ENCODE data around the gene HDAC4. TPM values are rescaled to one million over a fixed set of nuclear protein-coding genes. Genes with fewer than 3 reads are reported as not detected.
A peak's percentile ranks its signal among the peaks of the same experiment; 100 is the strongest.

HDAC4 gene
- total and polyA plus RNA-seq, 3 donors from 2014 or later, result 29.0 to 67.5 (median 58.7) TPM

GRCh38 chr2:239235311-239235710 is 165.5 kb downstream of the HDAC4 start:
- 81 to 95% methylated on average over 8 to 11 of the region's 11 CpGs for WGBS, 2 donors
- peaks cover 17% of the 10 kb centered on the region for H3K4me1 ChIP-seq
- no peak overlapping the region for H3K27ac ChIP-seq
- no peaks in the 10 kb centered on the region for H3K9me3 ChIP-seq
- no peaks in the 10 kb centered on the region for H3K27me3 ChIP-seq
- no peak for DNase-seq
- no peaks in the 10 kb centered on the region for H3K36me3 ChIP-seq (ENCODE audit: low read depth, missing control alignments)
- TF ChIP-seq CTCF (IDR thresholded peaks at IDR 0.05), result no peak
- TF ChIP-seq POLR2A (IDR thresholded peaks at IDR 0.05), result no peak
- no peak overlapping the region for H3K4me3 ChIP-seq
- intact Hi-C loops (cut with DNase I; ENCODE audit: low total_unique reads), result no loop called here

GRCh38 chr2:239234191-239235175 is 166.3 kb downstream of the HDAC4 start:
- no peak overlapping the region for H3K4me3 ChIP-seq
- peak; percentile 15 for DNase-seq
- no peaks in the 10 kb centered on the region for H3K27me3 ChIP-seq
- 86% methylated on average over 22 of the region's 22 CpGs for WGBS, 2 donors
- H3K9me3 ChIP-seq, result no peaks in the 10 kb centered on the region
- H3K4me1 ChIP-seq, result peaks cover 9% of the 10 kb centered on the region
- intact Hi-C loops (cut with DNase I; ENCODE audit: low total_unique reads), result no loop called here
- TF ChIP-seq CTCF (IDR thresholded peaks at IDR 0.05) (no peak), POLR2A (IDR thresholded peaks at IDR 0.05) (no peak)
- no peak overlapping the region for H3K27ac ChIP-seq
- no peaks in the 10 kb centered on the region for H3K36me3 ChIP-seq (ENCODE audit: low read depth, missing control alignments)

- no peaks in the 10 kb centered on the region for H3K9me3 ChIP-seq
- no peaks in the 10 kb centered on the region for H3K4me1 ChIP-seq
- no peak overlapping the region for H3K27ac ChIP-seq
- H3K36me3 ChIP-seq (ENCODE audit: low read depth, missing control alignments), result no peaks in the 10 kb centered on the region
- no peaks in the 10 kb centered on the region for H3K27me3 ChIP-seq
- TF ChIP-seq CTCF (IDR thresholded peaks at IDR 0.05) (no peak), POLR2A (IDR thresholded peaks at IDR 0.05) (no peak)
- H3K4me3 ChIP-seq, result no peak overlapping the region
- no peak for DNase-seq
- intact Hi-C loops (cut with DNase I; ENCODE audit: low total_unique reads), result no loop called here
- 87 to 92% methylated on average over 6 of the region's 6 CpGs for WGBS, 2 donors
Observed at GRCh38 chr2:239233576-239233975, 167.2 kb downstream of the HDAC4 start.

- Histone ChIP-seq H3K9me3 (no peaks in the 10 kb centered on the region), H3K27me3 (no peaks in the 10 kb centered on the region), H3K27ac (no peak overlapping the region), H3K4me1 (peaks cover 11% of the 10 kb centered on the region), H3K4me3 (no peak overlapping the region), H3K36me3 (ENCODE audit: low read depth, missing control alignments) (no peaks in the 10 kb centered on the region)
- no peak for TF ChIP-seq POLR2A (IDR thresholded peaks at IDR 0.05)
- no peak for TF ChIP-seq CTCF (IDR thresholded peaks at IDR 0.05)
- DNase-seq, result no peak
- WGBS, 2 donors, result 85 to 99% methylated on average over 6 of the region's 6 CpGs
- intact Hi-C loops (cut with DNase I; ENCODE audit: low total_unique reads), result no loop called here
Observed at GRCh38 chr2:239232195-239232578, 168.6 kb downstream of the HDAC4 start.

Measured in testis (tissue), 3 donors.